Activated T-cell treated with anti-CD3 and anti-CD28 coated beads, Interleukin-2, amount 50 U/mL, for 4 hours (primary cell): ENCODE data around the gene OSBP2. TPM values are rescaled to one million over a fixed set of nuclear protein-coding genes. Genes with fewer than 3 reads are reported as not detected.
"Not testable (repeated sequence)": the region's sequence is repeated elsewhere in the genome, so short reads cannot be mapped to it uniquely, and the experiment has no call there.

ENCODE experiments used
- ATAC-seq, 2 donors: fragments of 200-7000 bp; cut with Tn5 transposase; one replicate each; pipeline ENCODE4 v1.10.0; 2021
- DNase-seq: peaks from one replicate; pipeline ENCODE4 v3.0.0-alpha.2; 2020
- H3K27me3 Mint-ChIP-seq: one replicate; pipeline ENCODE4 v1.8.0; 2021; ENCODE audit warnings: low read depth, mixed read lengths
- H3K36me3 Mint-ChIP-seq: one replicate; pipeline ENCODE4 v1.8.0; 2022; ENCODE audit warnings: mixed read lengths; ENCODE audit not compliant: insufficient read depth
- H3K4me1 Mint-ChIP-seq: one replicate; pipeline ENCODE4 v1.8.0; 2021; ENCODE audit warnings: low read depth, mixed read lengths
- H3K4me3 Mint-ChIP-seq: one replicate; pipeline ENCODE4 v1.8.0; 2021; ENCODE audit warnings: mild to moderate bottlenecking, moderate library complexity, mixed read lengths
- H3K9me3 Mint-ChIP-seq: one replicate; pipeline ENCODE4 v1.8.0; 2021; ENCODE audit warnings: mixed read lengths
- total RNA-seq, 3 donors: library from RNA; stranded (reverse); gene quantifications; one replicate each; pipeline ENCODE4 v1.2.1, GENCODE V29; 2021

The OSBP2 gene
- total RNA-seq, 3 donors from 2014 or later: 1.2 to 1.3 (median 1.3) TPM

DNA sequence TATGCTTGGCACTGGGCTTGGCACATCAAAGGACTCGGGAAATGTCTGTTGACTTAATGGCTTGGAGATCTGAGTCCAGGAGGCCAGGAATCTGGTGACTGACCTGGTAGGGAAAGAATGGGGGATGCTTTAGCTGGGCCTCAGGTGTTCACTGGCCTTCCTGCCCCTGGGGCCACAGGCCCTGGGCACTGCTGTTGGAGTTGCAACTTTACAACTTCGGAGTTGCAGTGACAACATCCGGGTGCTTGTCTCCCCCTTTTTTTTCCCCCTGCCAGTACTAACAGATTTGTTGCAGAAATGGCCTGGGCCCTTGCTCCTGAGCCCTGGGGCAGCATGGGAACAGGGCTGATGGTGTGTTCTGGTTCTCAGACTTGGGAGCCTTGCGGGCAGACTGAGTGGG, 23.8 kb downstream of the OSBP2 start:
- ATAC-seq (no peak), DNase-seq (no peak)
- Mint-ChIP-seq H3K9me3 (no peaks in the 10 kb centered on the region), H3K36me3 (no peaks in the 10 kb centered on the region), H3K27me3 (no peaks in the 10 kb centered on the region), H3K4me1 (no peaks in the 10 kb centered on the region), H3K4me3 (no peak overlapping the region)

DNA sequence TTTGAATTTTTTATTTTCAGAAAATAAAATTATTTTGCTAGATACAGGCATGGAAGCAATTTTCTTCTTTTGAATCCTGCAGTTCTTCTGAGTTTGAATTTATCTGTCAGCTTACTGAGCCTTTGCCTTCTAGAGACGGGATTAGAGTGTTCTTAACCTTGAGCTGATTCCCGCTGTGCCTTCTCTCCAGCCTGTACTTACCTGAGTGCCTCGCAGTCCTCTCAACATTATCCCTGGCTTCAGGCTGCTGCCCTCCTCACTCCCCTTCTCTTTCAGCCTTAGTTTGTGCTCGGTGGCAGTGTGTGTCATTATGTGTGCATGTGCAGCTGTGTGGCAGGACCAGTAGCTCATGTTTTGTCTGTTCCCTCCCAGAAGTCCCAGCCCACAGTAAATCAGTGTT, 24.3 kb downstream of the OSBP2 start:
- H3K9me3 Mint-ChIP-seq: no peaks in the 10 kb centered on the region
- ATAC-seq (no peak), DNase-seq (no peak)
- no peaks in the 10 kb centered on the region for H3K36me3 Mint-ChIP-seq
- H3K4me3 Mint-ChIP-seq: no peak overlapping the region
- no peaks in the 10 kb centered on the region for H3K4me1 Mint-ChIP-seq
- no peaks in the 10 kb centered on the region for H3K27me3 Mint-ChIP-seq

DNA sequence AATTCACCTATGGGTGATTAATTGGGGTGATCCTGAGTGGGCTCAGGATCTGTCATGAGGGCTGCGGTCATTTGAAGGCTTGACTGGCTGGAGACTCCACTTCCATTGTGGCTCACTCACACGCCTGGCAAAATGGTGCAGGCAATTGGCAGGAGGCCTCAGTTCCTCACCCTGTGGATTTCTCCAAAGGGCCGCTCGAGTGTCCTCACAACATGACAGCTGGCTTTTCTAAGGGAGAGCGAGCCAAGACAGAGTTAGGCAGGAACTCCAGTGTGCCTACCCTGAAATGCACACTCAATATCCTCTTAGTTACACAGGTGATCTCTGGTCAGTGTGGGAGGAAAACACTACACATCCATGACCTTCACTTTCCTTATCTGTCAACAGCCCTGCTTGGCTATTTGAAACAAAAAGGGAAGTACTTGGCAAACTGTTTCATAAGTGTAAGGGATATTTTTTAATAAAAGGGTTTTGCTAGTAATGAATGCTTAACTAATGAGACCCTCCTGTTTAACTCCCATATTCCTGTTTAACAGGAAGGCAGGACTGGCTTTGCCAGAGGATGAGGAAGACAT, 25.7 kb downstream of the OSBP2 start:
- Mint-ChIP-seq H3K9me3 (no peaks in the 10 kb centered on the region), H3K27me3 (no peaks in the 10 kb centered on the region), H3K4me1 (no peaks in the 10 kb centered on the region), H3K4me3 (no peak overlapping the region), H3K36me3 (no peaks in the 10 kb centered on the region)
- ATAC-seq (no peak), DNase-seq (no peak)

DNA sequence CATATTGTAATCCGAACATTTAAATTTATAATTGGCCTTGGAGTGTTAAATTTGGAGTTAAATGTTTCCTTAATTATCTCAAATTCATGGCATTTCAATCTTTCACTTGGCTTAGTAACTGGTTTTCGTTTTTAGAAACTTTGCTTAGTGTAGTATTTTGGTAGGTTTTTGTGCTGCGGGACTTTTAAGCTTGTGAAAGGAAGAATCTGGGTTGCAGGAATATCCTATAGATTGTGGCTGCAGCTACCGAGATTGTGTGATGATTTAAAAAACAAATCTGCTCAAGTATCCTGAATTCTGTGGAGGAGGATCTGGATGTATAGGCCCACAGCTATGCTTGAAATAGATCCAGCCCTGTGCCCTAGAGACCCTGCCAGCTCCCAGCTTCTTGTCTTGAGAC, 27.1 kb downstream of the OSBP2 start:
- Mint-ChIP-seq H3K4me1 (no peaks in the 10 kb centered on the region), H3K27me3 (no peaks in the 10 kb centered on the region), H3K4me3 (no peak overlapping the region), H3K36me3 (no peaks in the 10 kb centered on the region), H3K9me3 (no peaks in the 10 kb centered on the region)
- no peak for ATAC-seq
- no peak for DNase-seq

DNA sequence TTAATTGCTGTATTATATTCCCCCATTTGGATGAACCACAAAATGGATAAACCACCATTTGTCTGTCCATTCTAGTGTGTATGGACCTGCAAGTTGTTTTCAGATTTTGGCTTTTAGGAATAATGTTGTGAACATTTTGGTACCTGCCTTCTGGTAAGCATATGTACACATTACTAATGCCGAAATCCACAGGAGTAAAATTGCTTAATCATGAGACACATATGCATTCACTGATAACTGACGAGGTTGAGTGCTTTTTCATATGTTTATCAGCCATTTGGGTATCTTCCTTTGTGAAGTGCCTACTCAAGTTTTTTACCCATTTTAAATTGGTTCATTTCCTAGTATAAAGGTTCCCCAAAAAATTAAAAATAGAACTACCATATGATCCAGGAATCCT, 34.2 kb downstream of the OSBP2 start:
- no peaks in the 10 kb centered on the region for H3K9me3 Mint-ChIP-seq
- no peaks in the 10 kb centered on the region for H3K36me3 Mint-ChIP-seq
- DNase-seq (no peak), ATAC-seq (no peak)
- no peaks in the 10 kb centered on the region for H3K27me3 Mint-ChIP-seq
- H3K4me1 Mint-ChIP-seq: no peaks in the 10 kb centered on the region
- no peak overlapping the region for H3K4me3 Mint-ChIP-seq

DNA sequence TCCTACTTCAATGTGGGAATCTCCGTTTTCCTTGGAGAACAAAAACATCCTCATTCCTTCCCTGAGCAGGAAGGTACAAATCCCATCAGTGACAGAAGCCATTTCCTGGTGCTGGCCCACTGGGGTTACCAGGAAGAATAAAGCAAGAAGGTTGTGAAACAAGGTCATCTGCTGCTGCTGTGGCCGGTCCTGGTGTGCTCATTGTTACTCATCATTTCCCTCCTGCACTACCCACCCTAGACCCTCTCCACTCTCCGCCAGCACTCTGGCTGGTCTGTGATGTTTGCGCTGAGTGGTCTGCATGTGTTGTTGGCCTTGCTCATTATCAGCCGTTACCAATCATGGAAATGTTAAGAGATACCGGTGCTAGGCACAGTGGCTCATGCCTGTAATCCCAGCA, 37.0 kb downstream of the OSBP2 start:
- ATAC-seq: no peak
- Mint-ChIP-seq H3K36me3 (no peaks in the 10 kb centered on the region), H3K27me3 (no peaks in the 10 kb centered on the region), H3K4me3 (no peak overlapping the region), H3K9me3 (no peaks in the 10 kb centered on the region), H3K4me1 (no peaks in the 10 kb centered on the region)
- DNase-seq: no peak

DNA sequence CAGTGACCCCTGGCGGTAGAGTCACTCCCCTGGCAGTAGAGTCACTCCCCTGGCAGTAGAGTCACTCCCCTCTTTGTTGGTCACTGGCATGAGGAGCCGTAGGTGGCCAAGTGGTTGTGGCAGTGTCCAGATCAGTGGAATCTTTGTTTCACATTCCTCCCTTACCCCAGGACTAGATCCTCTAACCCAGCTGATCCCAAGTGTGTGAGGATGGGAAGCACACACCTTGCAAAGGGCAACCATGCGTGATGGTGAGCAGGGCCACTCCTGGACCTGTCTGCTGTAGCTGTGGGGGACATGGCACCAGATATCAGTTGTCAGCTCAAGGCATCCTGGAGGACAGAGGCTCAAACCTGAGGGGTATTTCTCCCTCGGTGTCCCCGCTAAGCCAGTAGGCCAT, 37.8 kb downstream of the OSBP2 start:
- DNase-seq (no peak), ATAC-seq (no peak)
- H3K4me1 Mint-ChIP-seq: no peaks in the 10 kb centered on the region
- no peak overlapping the region for H3K4me3 Mint-ChIP-seq
- H3K9me3 Mint-ChIP-seq: no peaks in the 10 kb centered on the region
- H3K36me3 Mint-ChIP-seq: no peaks in the 10 kb centered on the region
- H3K27me3 Mint-ChIP-seq: no peaks in the 10 kb centered on the region

DNA sequence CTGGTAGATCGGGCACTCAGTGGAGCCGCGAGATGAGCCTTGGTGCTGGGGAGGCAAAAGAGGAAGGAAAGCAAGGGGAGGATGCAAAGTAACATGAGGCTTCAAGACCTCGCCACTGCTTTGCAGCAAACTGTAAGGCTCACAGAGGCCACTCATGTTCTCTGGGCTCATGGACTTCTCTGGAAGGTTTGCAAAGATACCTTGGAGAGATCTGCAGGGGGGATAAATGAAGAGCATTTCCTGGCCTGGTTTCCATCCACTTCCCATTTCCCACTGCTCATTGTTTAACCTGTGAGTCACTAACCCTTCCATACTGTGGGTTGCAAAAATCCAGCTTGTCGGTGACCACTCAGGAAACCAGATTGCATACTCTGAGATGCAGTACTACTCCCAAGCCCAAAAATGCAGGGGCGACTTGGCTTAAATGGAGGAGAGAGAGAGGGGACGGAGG, 38.5 kb downstream of the OSBP2 start:
- DNase-seq: no peak
- H3K9me3 Mint-ChIP-seq: no peaks in the 10 kb centered on the region
- H3K4me3 Mint-ChIP-seq: no peak overlapping the region
- no peaks in the 10 kb centered on the region for H3K36me3 Mint-ChIP-seq
- no peaks in the 10 kb centered on the region for H3K27me3 Mint-ChIP-seq
- no peaks in the 10 kb centered on the region for H3K4me1 Mint-ChIP-seq
- no peak for ATAC-seq

DNA sequence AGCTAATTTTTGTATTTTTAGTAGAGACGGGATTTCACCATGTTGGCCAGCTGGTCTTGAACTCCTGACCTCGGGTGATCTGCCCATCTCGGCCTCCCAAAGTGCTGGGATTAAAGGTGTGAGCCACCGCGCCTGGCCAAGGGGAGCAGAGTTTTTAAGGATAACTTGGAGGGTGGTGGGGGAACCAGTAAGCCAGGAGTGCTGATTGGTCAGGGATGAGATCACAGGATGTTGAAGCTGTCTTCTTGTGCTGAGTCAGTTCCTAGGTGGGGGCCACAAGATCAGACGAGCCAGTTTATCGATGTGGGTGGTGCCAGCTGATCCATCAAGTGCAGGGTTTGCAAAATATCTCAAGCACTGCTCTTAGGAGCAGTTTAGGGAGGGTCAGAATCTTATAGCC, 45.3 kb downstream of the OSBP2 start:
- ATAC-seq: peak in 1 of 2 donors; percentile 8
- H3K4me3 Mint-ChIP-seq, H3K27me3 Mint-ChIP-seq, DNase-seq, H3K9me3 Mint-ChIP-seq, H3K36me3 Mint-ChIP-seq: not testable (repeated sequence)
- peaks cover 27% of the 10 kb centered on the region for H3K4me1 Mint-ChIP-seq

DNA sequence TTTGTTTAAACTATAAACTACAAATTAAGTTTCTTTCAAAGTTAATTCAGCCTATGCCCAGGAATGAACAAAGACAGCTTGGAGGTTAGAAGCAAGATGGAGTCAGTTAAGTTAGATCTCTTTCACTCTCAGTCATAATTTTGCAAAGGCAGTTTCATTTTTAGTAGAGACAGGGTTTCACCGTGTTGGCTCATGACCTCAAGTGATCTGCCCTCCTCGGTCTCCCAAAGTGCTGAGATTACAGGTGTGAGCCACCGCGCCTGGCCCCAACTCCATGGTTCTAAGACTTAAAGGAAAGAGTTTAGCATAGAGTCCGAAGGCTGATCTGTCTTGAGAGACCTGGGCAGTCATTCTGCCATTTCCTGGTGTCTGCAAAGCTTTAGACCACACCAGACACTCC, 45.8 kb downstream of the OSBP2 start:
- not testable (repeated sequence) for H3K9me3 Mint-ChIP-seq, H3K4me3 Mint-ChIP-seq, DNase-seq, H3K36me3 Mint-ChIP-seq, H3K27me3 Mint-ChIP-seq
- ATAC-seq: peak; percentile 79
- peaks cover 29% of the 10 kb centered on the region for H3K4me1 Mint-ChIP-seq

DNA sequence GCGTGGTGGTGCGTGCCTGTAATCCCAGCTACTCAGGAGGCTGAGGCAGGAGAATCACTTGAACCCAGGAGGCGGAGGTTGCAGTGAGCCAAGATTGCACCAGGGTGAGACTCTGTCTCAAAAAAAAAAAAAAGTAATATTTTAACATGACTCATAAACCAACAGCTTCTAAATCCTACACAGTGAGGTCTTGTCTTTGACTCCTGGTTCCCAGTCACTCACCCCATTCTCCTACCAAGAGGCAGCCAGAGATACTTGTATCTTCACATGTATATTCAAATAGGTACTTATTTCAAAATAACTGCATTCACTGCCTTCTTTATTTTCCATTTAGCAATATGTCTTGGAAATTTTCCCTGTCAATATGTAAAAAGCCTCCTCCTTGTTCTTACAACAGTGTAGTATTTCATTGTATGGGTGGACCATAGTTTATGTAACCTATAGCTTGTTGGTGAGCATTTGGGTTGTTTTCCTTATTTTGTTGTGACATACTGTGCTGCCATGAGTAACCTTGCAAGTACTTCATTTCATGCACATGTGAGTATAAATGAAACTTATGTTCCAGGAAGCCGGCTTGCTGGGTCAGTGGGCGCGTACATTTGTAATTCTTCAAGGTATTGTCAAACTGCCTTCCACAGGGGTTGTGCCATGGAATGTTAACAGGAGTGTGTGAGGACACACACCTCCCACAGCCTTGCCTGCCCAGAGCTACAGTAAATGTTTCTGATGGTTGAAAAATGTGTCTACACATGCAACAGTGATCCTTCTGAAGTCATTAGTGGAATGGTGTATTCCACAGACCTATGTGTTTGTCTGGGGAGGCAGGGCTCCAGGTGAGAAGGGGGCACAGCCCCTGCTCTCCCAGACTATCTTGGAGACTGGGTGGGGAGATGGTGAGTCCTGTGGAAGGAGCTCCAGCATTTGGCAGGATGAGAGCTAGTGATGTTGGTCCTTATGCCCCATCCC, 47.9 kb downstream of the OSBP2 start:
- Mint-ChIP-seq H3K4me1 (peaks cover 36% of the 10 kb centered on the region), H3K27me3 (no peaks in the 10 kb centered on the region), H3K9me3 (no peaks in the 10 kb centered on the region), H3K36me3 (no peaks in the 10 kb centered on the region), H3K4me3 (no peak overlapping the region)
- ATAC-seq (peak; percentile 47 to 51), DNase-seq (no peak)

DNA sequence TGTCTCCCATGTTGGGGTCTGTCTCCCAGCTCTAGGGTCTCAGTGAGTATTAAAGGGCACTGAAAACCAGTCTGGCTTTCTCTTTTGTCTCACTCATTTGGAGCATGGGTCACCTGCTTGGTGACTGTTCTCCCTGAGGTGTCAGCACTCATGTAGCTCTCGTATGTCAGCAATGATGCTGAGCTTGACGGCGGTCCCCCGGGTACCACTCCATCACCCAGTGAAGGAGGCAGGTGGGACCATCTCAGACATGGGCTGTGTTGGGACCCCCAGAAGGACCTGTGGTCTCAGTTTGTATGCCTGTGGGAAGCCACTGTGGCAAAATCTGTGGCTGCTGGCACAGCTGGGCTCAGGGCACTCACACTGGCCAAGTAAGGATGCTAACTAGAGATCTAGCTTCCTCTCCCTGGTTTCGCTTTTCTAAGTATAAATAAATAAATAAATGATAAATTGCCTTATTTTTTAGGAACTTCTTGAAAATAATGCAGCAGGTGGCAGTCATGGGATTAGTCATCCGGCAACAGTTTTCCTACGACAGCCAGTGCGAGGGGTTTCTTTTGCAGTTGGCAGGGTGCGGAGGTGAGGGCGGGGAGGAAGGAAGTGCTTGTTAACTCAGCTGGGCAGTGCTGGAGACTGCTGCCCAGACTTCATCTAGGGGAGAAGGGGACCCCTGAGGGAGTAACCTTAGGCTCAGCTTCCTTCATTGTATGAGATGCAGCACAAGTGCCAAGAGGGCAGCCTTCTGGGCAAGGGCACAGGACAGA, 48.8 kb downstream of the OSBP2 start:
- Mint-ChIP-seq H3K4me3 (no peak overlapping the region), H3K4me1 (peaks cover 36% of the 10 kb centered on the region)
- peak; percentile 12 to 13 for ATAC-seq

DNA sequence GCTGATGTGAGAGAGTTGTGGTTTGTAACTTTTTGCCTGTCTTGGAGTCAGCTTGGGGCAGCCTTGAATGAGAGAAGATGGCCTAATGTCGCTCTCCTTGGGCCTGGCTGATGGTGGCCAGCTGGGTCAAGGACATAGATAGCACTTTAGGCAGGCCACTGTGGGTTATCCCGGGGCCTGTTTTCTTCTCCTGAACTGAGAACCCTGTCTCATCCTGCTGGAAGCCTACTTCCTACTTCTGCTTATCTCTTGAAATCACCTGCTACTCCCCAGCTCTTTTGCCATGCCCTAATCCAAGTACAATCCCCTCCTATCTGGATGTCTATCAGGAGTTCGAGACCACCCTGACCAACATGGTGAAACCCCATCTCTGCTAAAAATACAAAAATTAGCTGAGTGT, 49.5 kb downstream of the OSBP2 start:
- no peak for DNase-seq
- H3K9me3 Mint-ChIP-seq: no peaks in the 10 kb centered on the region
- H3K4me3 Mint-ChIP-seq: no peak overlapping the region
- no peak for ATAC-seq
- H3K36me3 Mint-ChIP-seq: no peaks in the 10 kb centered on the region
- H3K27me3 Mint-ChIP-seq: no peaks in the 10 kb centered on the region
- H3K4me1 Mint-ChIP-seq: peaks cover 36% of the 10 kb centered on the region

More for the DNA sequence above, 48.8 kb downstream of the OSBP2 start:
- Mint-ChIP-seq H3K36me3 (no peaks in the 10 kb centered on the region), H3K9me3 (no peaks in the 10 kb centered on the region), H3K27me3 (no peaks in the 10 kb centered on the region)
- DNase-seq: no peak

DNA sequence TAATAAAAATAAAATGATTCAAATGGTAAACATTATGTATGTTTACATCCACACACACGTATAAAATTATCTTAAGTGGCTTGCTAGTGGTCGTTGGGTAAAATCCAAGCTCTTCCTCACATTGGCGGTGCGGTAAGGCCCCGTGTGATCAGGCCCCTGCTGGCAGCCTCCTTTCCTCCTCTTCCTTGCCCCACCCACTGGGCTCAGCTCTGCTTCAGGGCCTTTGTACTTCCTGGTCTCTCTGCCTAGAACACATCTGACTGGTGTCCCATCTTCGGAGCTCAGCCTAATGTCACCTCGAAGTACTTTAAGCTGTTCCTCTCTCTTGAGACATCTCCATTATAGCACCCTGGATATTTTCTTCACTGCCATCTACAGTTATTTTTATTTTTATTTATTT, 52.8 kb downstream of the OSBP2 start:
- no peak overlapping the region for H3K4me3 Mint-ChIP-seq
- no peaks in the 10 kb centered on the region for H3K36me3 Mint-ChIP-seq
- H3K4me1 Mint-ChIP-seq: peaks cover 22% of the 10 kb centered on the region
- H3K9me3 Mint-ChIP-seq: no peaks in the 10 kb centered on the region
- DNase-seq (no peak), ATAC-seq (no peak)
- no peaks in the 10 kb centered on the region for H3K27me3 Mint-ChIP-seq
